Common myeloid progenitor, CD34-positive (primary cell): ENCODE results near the gene SNORC.
A peak's percentile ranks its signal among the peaks of the same experiment; 100 is the strongest.

Experiments used
- CTCF ChIA-PET: fragments of 350-600 bp; sonication (Branson Sonifier 250); formaldehyde crosslinking; loops from one replicate; lab custom pipeline; 2021; ENCODE audit warnings: antibody characterized with exemption; lab: Charles Lee
- POLR2A ChIA-PET: fragments of 350-600 bp; sonication (Branson Sonifier 250); formaldehyde crosslinking; loops from one replicate; lab custom pipeline; 2021; ENCODE audit warnings: antibody characterized with exemption; lab: Charles Lee
- DNase-seq, 3 donors: peaks; one replicate each; pipeline versions ENCODE4 v3.0.0 to v3.0.0-alpha.2; 2013
- H3K27ac ChIP-seq, 2 experiments: 1 replicate in 1 of 2; 2 replicates in 1 of 2; pipeline ENCODE4 v1.7.0; 2013; ENCODE audit warnings: inconsistent platforms in 2 of 2, low read length in 2 of 2, mild to moderate bottlenecking in 2 of 2, low read depth in 1 of 2, moderate library complexity in 1 of 2; ENCODE audit not compliant: severe bottlenecking in 2 of 2, insufficient read depth in 1 of 2, poor library complexity in 1 of 2
- H3K27me3 ChIP-seq, 5 experiments: replicated peaks in 2 of 5; 1 replicate in 3 of 5; 2 replicates in 2 of 5; pipeline versions ENCODE4 v1.6.1 to v1.7.0; 2013; ENCODE audit warnings: low read length in 4 of 5, mild to moderate bottlenecking in 2 of 5, moderate library complexity in 2 of 5, inconsistent platforms in 1 of 5; ENCODE audit not compliant: insufficient read depth in 5 of 5, control insufficient read depth in 4 of 5
- H3K36me3 ChIP-seq, 4 experiments: 1 replicate in 2 of 4; 2 replicates in 2 of 4; pipeline versions ENCODE4 v1.6.1 to v1.7.0; 2013; ENCODE audit warnings: low read length in 3 of 4, control low read depth in 1 of 4, mild to moderate bottlenecking in 1 of 4; ENCODE audit not compliant: control insufficient read depth in 4 of 4, insufficient read depth in 4 of 4
- H3K4me1 ChIP-seq, 4 experiments: 1 replicate in 3 of 4; 2 replicates in 1 of 4; pipeline versions ENCODE4 v1.6.1 to v1.7.1; 2013; ENCODE audit warnings: low read length in 3 of 4, mild to moderate bottlenecking in 3 of 4, control low read depth in 1 of 4, inconsistent platforms in 1 of 4, moderate library complexity in 1 of 4; ENCODE audit not compliant: control insufficient read depth in 4 of 4, insufficient read depth in 4 of 4; ENCODE audit errors: control extremely low read depth in 1 of 4
- H3K4me3 ChIP-seq, 7 experiments: 1 replicate in 4 of 7; 2 replicates in 3 of 7; pipeline versions ENCODE4 v1.5.1 to v1.7.0; 2013; ENCODE audit warnings: mild to moderate bottlenecking in 7 of 7, low read length in 6 of 7, moderate library complexity in 6 of 7, inconsistent platforms in 2 of 7, low read depth in 2 of 7, control low read depth in 1 of 7; ENCODE audit not compliant: insufficient read depth in 4 of 7, control insufficient read depth in 1 of 7; ENCODE audit errors: extremely low read depth in 1 of 7
- H3K9me3 ChIP-seq, 5 experiments: 1 replicate in 4 of 5; 2 replicates in 1 of 5; pipeline versions ENCODE4 v1.6.1 to v1.7.1; 2013; ENCODE audit warnings: low read length in 4 of 5, mild to moderate bottlenecking in 2 of 5, inconsistent platforms in 1 of 5, low read depth in 1 of 5, moderate library complexity in 1 of 5; ENCODE audit not compliant: control insufficient read depth in 4 of 5, insufficient read depth in 2 of 5; ENCODE audit errors: control extremely low read depth in 1 of 5
- WGBS: methylation state at CpG from one replicate; pipeline ENCODE4 v1.1.5; 2013; ENCODE audit not compliant: insufficient coverage; 5-methylcytosine and 5-hydroxymethylcytosine counted together

Gene SNORC

DNA sequence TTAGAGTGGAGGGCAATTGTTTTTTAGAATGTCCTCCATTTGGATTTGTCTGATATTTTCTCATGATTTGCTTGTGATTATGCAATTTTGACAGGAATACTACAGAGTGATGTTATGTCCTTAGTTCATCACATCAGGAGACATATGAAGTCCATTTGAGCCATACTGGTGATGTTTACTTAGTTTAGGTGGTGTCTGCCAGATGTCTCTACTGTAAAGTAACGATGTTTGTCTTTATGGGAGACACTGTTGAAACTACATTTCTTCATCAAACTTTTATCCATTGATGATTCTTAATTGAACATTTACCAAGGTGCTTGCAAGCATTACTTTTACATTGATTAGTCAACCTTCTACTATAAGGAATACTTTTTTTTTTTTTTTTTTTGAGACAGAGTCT, 4.9 kb upstream of the SNORC start:
- POLR2A ChIA-PET = no interaction called here
- no peak overlapping the region for H3K27ac ChIP-seq
- no peak overlapping the region for H3K4me3 ChIP-seq
- H3K9me3 ChIP-seq = no peaks in the 10 kb centered on the region
- H3K36me3 ChIP-seq = peaks cover 0 to 12% (median 7%) of the 10 kb centered on the region in 4 experiments
- H3K4me1 ChIP-seq = no peaks in the 10 kb centered on the region
- H3K27me3 ChIP-seq = no peaks in the 10 kb centered on the region
- CTCF ChIA-PET = interaction anchor here (0.6 kb wide), 1 partner anchor 937 kb away, joined by 3 read pairs; no protein-coding TSS in a partner anchor
- no peak for DNase-seq
- no CpG with 5 or more reads among the region's 1 CpG for WGBS

GRCh38 chr2:232866104-232866503, 4.0 kb upstream of the SNORC start:
- Histone ChIP-seq H3K4me1 (peaks cover 0 to 2% (median 0%) of the 10 kb centered on the region in 4 experiments), H3K4me3 (no peak overlapping the region), H3K27ac (no peak overlapping the region), H3K27me3 (no peaks in the 10 kb centered on the region), H3K9me3 (no peaks in the 10 kb centered on the region), H3K36me3 (peaks cover 0 to 6% (median 3%) of the 10 kb centered on the region in 4 experiments)
- no peak for DNase-seq
- POLR2A ChIA-PET = interaction anchor here (0.8 kb wide), 1 partner anchor 13 kb away, joined by 3 read pairs; no protein-coding TSS in a partner anchor
- CTCF ChIA-PET = no interaction called here
- WGBS = no CpG with 5 or more reads among the region's 4 CpGs

DNA sequence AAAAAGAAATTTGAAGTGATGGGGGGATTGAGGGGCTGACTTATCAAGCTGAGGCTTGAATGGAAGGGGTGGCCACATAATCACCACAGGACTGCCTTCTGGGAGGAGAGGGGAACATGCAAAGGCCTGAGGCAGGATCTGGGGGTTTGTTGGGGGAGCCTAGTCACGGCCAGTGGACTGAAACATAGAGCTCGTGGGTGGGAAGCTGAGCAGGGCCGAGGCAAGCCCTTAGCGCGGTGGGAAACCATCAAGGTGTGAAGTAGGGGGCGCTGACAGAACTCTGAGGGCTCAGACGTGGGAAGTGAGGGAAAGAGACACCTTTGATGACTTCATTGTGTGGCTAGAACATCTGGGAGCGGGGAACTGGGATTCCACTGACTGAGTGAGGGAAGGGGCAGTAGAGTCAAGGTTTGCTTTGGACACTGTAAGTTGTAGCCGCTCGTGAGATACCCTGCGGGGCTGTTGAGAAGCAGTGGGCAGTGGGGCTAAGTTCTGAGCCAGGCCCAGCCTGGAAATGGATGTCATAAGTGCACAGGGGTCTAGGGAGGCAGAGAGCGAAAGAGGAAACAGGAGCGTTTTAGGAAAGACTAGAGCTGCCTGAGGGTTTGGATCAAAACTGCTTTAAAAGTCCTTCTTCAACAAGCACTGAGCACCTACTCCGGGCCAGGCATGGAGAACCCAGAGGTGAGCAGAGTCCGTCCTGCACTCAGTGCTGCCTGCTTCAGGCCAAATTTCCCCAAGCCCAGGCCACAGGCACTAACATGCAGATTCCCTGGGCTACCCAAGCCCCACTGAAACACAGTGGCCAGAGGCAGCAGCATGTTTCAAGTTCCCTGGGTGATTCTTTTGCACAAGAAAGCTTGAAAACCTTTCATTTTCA, 686 bp upstream of the SNORC start:
- no peak overlapping the region for H3K27ac ChIP-seq
- WGBS = 96% methylated on average over 13 of the region's 15 CpGs
- H3K27me3 ChIP-seq = no peaks in the 10 kb centered on the region
- ChIA-PET CTCF (no interaction called here), POLR2A (no interaction called here)
- no peak for DNase-seq
- H3K36me3 ChIP-seq = peaks cover 0 to 2% (median 0%) of the 10 kb centered on the region in 4 experiments
- H3K9me3 ChIP-seq = no peaks in the 10 kb centered on the region
- no peak overlapping the region for H3K4me3 ChIP-seq
- H3K4me1 ChIP-seq = peaks cover 0 to 14% (median 5%) of the 10 kb centered on the region in 4 experiments

DNA sequence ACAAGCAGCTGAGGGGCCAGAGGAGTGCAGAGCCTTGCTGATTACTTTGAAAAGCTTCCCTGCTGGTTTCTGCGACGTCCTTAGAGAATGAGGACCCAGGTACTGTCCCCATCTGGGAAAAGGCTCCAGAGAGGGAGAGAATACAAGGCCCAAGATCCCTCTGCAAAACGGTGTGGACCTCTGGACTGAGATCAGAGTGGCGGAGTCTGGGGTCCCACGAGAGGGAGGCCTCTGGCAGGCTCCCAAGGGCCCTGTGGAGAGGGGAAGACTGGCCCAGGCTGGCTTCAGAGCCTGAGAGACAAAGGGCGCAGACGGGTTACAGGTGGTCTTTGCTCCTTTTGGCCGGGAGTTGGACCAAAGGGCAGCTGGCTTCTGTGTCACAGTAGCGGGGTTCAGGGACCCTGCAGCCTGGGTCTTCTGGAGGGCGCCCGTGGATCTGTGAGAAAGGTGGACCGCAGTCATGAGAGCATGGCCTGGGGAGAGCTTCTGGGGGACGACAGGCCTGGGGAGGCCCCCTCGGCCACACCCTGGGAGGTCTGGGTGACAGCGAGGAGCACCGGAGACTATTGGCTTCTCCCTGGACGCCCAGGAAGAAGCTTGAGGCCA, 805 bp downstream of the SNORC start:
- 97% methylated on average over 16 of the region's 17 CpGs for WGBS
- Histone ChIP-seq H3K36me3 (peaks cover 0 to 2% (median 0%) of the 10 kb centered on the region in 4 experiments), H3K27ac (no peak overlapping the region), H3K9me3 (no peaks in the 10 kb centered on the region), H3K4me1 (peaks cover 0 to 21% (median 9%) of the 10 kb centered on the region in 4 experiments), H3K4me3 (no peak overlapping the region), H3K27me3 (peaks cover 0 to 14% (median 2%) of the 10 kb centered on the region in 5 experiments)
- ChIA-PET CTCF (interaction anchor here (1.2 to 1.4 kb wide), 2 partner anchors 8 to 17 kb away, joined by 3 read pairs; no protein-coding TSS in a partner anchor), POLR2A (interaction anchor here (0.6 kb wide), 1 partner anchor 42 kb away, joined by 5 read pairs; no protein-coding TSS in a partner anchor)
- no peak for DNase-seq

DNA sequence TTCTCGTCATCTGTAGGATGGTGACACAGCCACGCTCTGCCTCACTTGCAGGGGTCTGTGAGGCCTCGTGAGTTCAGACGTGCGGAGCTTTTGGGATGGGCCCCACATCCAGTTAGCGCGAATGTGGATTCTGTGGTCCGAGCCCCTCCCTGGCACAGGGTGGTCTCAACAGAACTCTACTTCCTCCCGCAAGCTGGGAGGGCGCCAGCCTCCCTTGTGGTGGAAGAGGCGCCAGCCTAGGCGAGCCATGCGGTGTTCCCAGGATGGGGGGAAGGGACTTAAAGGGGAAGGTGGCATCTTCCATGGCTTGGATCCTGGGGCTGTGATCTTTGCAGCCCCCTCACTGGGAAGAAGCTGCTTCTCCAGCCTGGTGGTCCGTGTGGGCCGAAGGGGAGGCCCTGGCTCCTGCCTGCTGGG, 1.4 kb downstream of the SNORC start:
- POLR2A ChIA-PET = no interaction called here
- WGBS = 80% methylated on average over 15 of the region's 15 CpGs
- DNase-seq = peak in 2 of 3 donors; percentile 30 to 38
- Histone ChIP-seq H3K27ac (no peak overlapping the region), H3K4me1 (peaks cover 0 to 21% (median 12%) of the 10 kb centered on the region in 4 experiments), H3K4me3 (no peak overlapping the region), H3K27me3 (peaks cover 0 to 18% (median 2%) of the 10 kb centered on the region in 5 experiments), H3K9me3 (no peaks in the 10 kb centered on the region), H3K36me3 (peaks cover 0 to 2% (median 0%) of the 10 kb centered on the region in 4 experiments)
- CTCF ChIA-PET = interaction anchor here (1.2 to 1.4 kb wide), 3 partner anchors 9 to 182 kb away, joined by 3 to 5 read pairs (median 3); no protein-coding TSS in a partner anchor

DNA sequence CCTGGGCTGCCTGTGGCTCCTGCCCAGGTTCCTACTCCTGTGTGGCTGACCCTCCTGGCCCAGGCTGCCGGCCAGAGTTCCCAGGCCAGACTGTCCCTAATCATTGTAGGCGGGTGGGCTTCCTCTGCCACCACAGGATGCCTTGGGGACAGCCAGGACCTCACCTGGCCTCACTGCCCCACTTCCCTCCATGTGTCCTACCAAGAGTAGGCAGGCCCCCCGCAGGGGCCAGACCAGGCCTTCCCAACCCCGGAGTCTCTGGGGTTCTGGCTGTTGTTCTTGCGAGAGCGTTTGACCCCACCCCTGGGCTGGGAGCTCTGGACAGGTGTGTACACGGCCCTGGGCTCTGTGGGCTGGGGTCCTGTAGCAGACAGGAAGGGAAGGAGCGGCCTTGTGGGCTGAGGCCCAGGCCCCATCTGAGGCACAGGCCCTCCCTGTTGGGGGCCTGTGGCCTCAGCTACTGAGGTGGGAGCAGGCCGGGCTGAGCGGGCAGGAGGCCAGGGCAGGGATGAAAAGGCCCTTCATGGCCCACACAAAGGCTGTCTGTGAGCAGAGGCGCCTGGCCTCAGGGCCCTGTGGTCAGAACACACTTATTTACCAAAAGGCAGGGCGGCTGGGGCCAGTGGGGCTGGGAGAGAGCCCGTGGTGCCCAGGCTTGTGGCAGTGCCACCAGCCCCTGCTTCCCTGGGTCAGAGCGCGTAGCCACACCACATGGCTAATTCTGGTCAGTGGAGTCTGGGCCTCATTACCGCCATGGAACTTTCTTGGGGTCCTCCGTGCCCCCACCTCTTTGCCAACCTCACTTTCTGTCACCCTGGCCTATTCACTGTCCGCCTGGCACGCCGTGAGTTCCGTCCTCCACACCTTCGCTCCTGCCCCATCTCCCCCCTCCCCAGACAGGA, 2.0 kb downstream of the SNORC start:
- Histone ChIP-seq H3K9me3 (no peaks in the 10 kb centered on the region), H3K4me1 (peaks cover 0 to 27% (median 17%) of the 10 kb centered on the region in 4 experiments), H3K4me3 (no peak overlapping the region), H3K27me3 (peaks cover 0 to 24% (median 3%) of the 10 kb centered on the region in 5 experiments), H3K27ac (no peak overlapping the region), H3K36me3 (peaks cover 0 to 2% (median 0%) of the 10 kb centered on the region in 4 experiments)
- no peak for DNase-seq
- 93% methylated on average over 17 of the region's 22 CpGs for WGBS
- ChIA-PET POLR2A (no interaction called here), CTCF (interaction anchor here (1.1 to 1.4 kb wide), 4 partner anchors 9 to 181 kb away, joined by 3 to 5 read pairs (median 3); no protein-coding TSS in a partner anchor)
